Body of pancreas (tissue), 4 donors: ENCODE data around the gene ZNF813. TPM values are rescaled to one million over a fixed set of nuclear protein-coding genes. Genes with fewer than 3 reads are reported as not detected.
"Not testable (repeated sequence)": the region's sequence is repeated elsewhere in the genome, so short reads cannot be mapped to it uniquely, and the experiment has no call there.

Experiments used
- ATAC-seq: fragments of 150-250 bp; one replicate; pipeline ENCODE4 v1.9.1; 2016
- DNase-seq, 4 donors: peaks; one replicate each; pipeline ENCODE4 v3.0.0-alpha.2; 2019
- H3K27ac ChIP-seq, 4 donors: fragments of 200-600 bp; sonication (generic); 1 replicate in 3 of 4; 2 replicates in 1 of 4; pipeline versions ENCODE4 v1.5.1 to v1.6.1; 2016 to 2019; ENCODE audit warnings: mild to moderate bottlenecking in 1 of 4, mixed read lengths in 1 of 4, moderate library complexity in 1 of 4
- H3K27me3 ChIP-seq, 2 donors: fragments of 200-600 bp; sonication (generic); one replicate each; pipeline ENCODE4 v1.6.0; 2016; ENCODE audit warnings: mild to moderate bottlenecking in 1 of 2
- H3K36me3 ChIP-seq, 2 donors: fragments of 200-600 bp; sonication (generic); replicated peaks in 1 of 2; 2 replicates each; pipeline ENCODE4 v1.5.1; 2016; ENCODE audit warnings: low read depth in 2 of 2; ENCODE audit not compliant: insufficient read depth in 1 of 2
- H3K4me1 ChIP-seq: fragments of 200-600 bp; sonication (generic); one replicate; pipeline ENCODE4 v1.6.0; 2016
- H3K4me3 ChIP-seq, 2 donors: fragments of 200-600 bp; sonication (generic); 1 replicate in 1 of 2; 2 replicates in 1 of 2; pipeline ENCODE4 v1.5.1; 2016 to 2019
- H3K9me3 ChIP-seq, 3 donors: fragments of 200-600 bp; sonication (generic); 1 replicate in 2 of 3; 2 replicates in 1 of 3; pipeline ENCODE4 v1.5.1; 2016
- CTCF ChIP-seq, 7 experiments: fragments of 450-650 bp in 4 of 7; fragments of 200-600 bp in 3 of 7; sonication (generic) in 3 of 7; IDR thresholded peaks; one replicate each; pipeline ENCODE4 v1.5.1; 2016 to 2019; ENCODE audit warnings: antibody characterized with exemption in 7 of 7
- POLR2A ChIP-seq, 3 donors: fragments of 450-650 bp; IDR thresholded peaks; one replicate each; pipeline ENCODE4 v1.6.1; 2016; ENCODE audit warnings: antibody characterized with exemption in 3 of 3, mild to moderate bottlenecking in 2 of 3
- WGBS, 2 donors: methylation state at CpG; one replicate each; pipeline ENCODE4 v1.1.5; 2017; 5-methylcytosine and 5-hydroxymethylcytosine counted together
- intact Hi-C: fragments of 100-400 bp; cut with DNase I; formaldehyde crosslinking; loops from one replicate; pipeline ENCODE4 v1.15.1; 2023
- total RNA-seq, 2 donors: library from RNA; depleted of rRNA; stranded (reverse); fragments of >200 nt; gene quantifications; one replicate each; pipeline ENCODE4 v1.1.0, GENCODE V29; 2016

The ZNF813 gene
- total RNA-seq, 2 donors from 2014 or later, result 1.6 to 1.8 TPM

GRCh38 chr19:53471916-53472315, 4.4 kb downstream of the ZNF813 start:
- WGBS, 2 donors, result 86 to 92% methylated on average over 7 of the region's 7 CpGs
- no peak for ATAC-seq
- Histone ChIP-seq H3K4me1 (peaks cover 10% of the 10 kb centered on the region), H3K27ac (no peak overlapping the region), H3K27me3 (no peaks in the 10 kb centered on the region), H3K36me3 (no peaks in the 10 kb centered on the region), H3K9me3 (peaks cover 0 to 5% (median 0%) of the 10 kb centered on the region in 3 donors), H3K4me3 (no peak overlapping the region)
- TF ChIP-seq CTCF (IDR thresholded peaks at IDR 0.05), result no peak
- TF ChIP-seq POLR2A (IDR thresholded peaks at IDR 0.05), result no peak
- DNase-seq, result no peak
- intact Hi-C loops, result no loop called here

- H3K36me3 ChIP-seq, DNase-seq, H3K4me3 ChIP-seq, ATAC-seq, intact Hi-C loops, H3K27me3 ChIP-seq, H3K4me1 ChIP-seq, H3K27ac ChIP-seq: not testable (repeated sequence)
- 65 to 80% methylated on average over 1 of the region's 1 CpG for WGBS, 2 donors
- peaks cover 0 to 16% (median 0%) of the 10 kb centered on the region in 3 donors for H3K9me3 ChIP-seq
Observed at GRCh38 chr19:53474832-53475231, 7.3 kb downstream of the ZNF813 start.

GRCh38 chr19:53475470-53475869, 7.9 kb downstream of the ZNF813 start:
- H3K4me3 ChIP-seq, H3K36me3 ChIP-seq, intact Hi-C loops, H3K4me1 ChIP-seq, H3K27ac ChIP-seq, H3K27me3 ChIP-seq, ATAC-seq, DNase-seq: not testable (repeated sequence)
- WGBS, 2 donors, result 73 to 86% methylated on average over 5 to 6 of the region's 6 CpGs
- H3K9me3 ChIP-seq, result peaks cover 0 to 17% (median 0%) of the 10 kb centered on the region in 3 donors

DNA sequence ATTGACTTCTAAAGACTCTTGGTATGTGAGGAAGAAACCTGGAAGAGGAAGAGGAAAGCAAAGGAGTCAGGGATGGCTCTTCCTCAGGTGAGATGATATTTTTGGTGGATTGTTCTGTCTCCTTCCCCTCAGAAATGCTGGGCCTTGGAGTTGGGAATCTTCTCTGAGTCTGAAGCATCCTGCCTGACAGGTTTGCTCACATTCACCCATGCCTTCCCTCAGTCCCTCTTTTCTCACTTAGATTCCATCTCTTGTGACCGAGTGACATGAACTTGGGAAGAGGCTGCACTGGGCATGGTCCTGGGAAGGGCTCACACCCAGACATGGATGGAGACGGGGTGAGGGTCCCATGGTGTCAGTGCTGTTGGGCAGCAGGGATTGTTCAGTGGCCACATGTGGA, 16.2 kb downstream of the ZNF813 start:
- DNase-seq, H3K27ac ChIP-seq, H3K27me3 ChIP-seq, H3K4me1 ChIP-seq, ATAC-seq, intact Hi-C loops, H3K4me3 ChIP-seq: not testable (repeated sequence)
- Histone ChIP-seq H3K9me3 (peaks cover 0 to 44% (median 0%) of the 10 kb centered on the region in 3 donors), H3K36me3 (peaks cover 0 to 10% of the 10 kb centered on the region in 2 donors)
- 90 to 100% methylated on average over 2 of the region's 2 CpGs for WGBS, 2 donors

- DNase-seq, result no peak
- WGBS, 2 donors, result 80 to 91% methylated on average over 8 of the region's 8 CpGs
- Histone ChIP-seq H3K27ac (no peak overlapping the region), H3K4me1 (no peaks in the 10 kb centered on the region), H3K4me3 (no peak overlapping the region), H3K36me3 (peaks cover 1 to 8% of the 10 kb centered on the region in 2 donors), H3K9me3 (peaks cover 0 to 47% (median 0%) of the 10 kb centered on the region in 3 donors), H3K27me3 (no peaks in the 10 kb centered on the region)
- no peak for ATAC-seq
- intact Hi-C loops, result no loop called here
- TF ChIP-seq POLR2A (IDR thresholded peaks at IDR 0.05) (no peak), CTCF (IDR thresholded peaks at IDR 0.05) (no peak)
Observed at GRCh38 chr19:53485046-53486004, 17.8 kb downstream of the ZNF813 start.

GRCh38 chr19:53492153-53492552, 24.6 kb downstream of the ZNF813 start:
- H3K27ac ChIP-seq, result no peak overlapping the region
- DNase-seq (no peak), ATAC-seq (no peak)
- peaks cover 11 to 14% of the 10 kb centered on the region in 2 donors for H3K36me3 ChIP-seq
- no peaks in the 10 kb centered on the region for H3K4me1 ChIP-seq
- H3K4me3 ChIP-seq, result no peak overlapping the region
- peaks cover 0 to 63% (median 3%) of the 10 kb centered on the region in 3 donors for H3K9me3 ChIP-seq
- H3K27me3 ChIP-seq, result no peaks in the 10 kb centered on the region
- 90 to 95% methylated on average over 5 of the region's 5 CpGs for WGBS, 2 donors
- no peak for TF ChIP-seq POLR2A (IDR thresholded peaks at IDR 0.05)
- no peak for TF ChIP-seq CTCF (IDR thresholded peaks at IDR 0.05)
- intact Hi-C loops, result no loop called here

- WGBS, 2 donors, result 20 to 25% methylated on average over 9 to 11 of the region's 11 CpGs
Observed at GRCh38 chr19:53497311-53498023, 29.9 kb downstream of the ZNF813 start.

DNA sequence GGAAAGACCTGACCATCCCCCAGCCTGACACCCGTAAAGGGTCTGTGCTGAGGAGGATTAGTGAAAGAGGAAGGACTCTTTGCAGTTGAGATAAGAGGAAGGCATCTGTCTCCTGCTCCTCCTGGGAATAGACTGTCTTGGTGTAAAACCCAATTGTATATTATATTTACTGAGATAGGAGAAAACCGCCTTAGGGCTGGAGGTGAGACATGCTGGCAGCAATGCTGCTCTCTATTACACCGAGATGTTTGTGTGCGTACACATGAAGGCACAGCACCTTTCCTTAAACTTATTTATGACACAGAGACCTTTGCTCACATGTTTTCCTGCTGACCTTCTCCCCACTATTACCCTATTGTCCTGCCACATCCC, 30.5 kb downstream of the ZNF813 start:
- H3K4me1 ChIP-seq, H3K36me3 ChIP-seq, DNase-seq, intact Hi-C loops, H3K27me3 ChIP-seq, H3K4me3 ChIP-seq, H3K27ac ChIP-seq, ATAC-seq: not testable (repeated sequence)
- H3K9me3 ChIP-seq, result peaks cover 0 to 14% (median under 1%) of the 10 kb centered on the region in 3 donors
- WGBS, 2 donors, result 50 to 55% methylated on average over 4 of the region's 4 CpGs

More at GRCh38 chr19:53497311-53498023, 29.9 kb downstream of the ZNF813 start:
- H3K27me3 ChIP-seq, H3K36me3 ChIP-seq, ATAC-seq, H3K4me3 ChIP-seq, intact Hi-C loops, H3K4me1 ChIP-seq, H3K27ac ChIP-seq: not testable (repeated sequence)
- peaks cover 0 to 19% (median 3%) of the 10 kb centered on the region in 3 donors for H3K9me3 ChIP-seq
- peak in 1 of 4 donors; percentile 43 for DNase-seq
